SK-N-MC (cell line): ENCODE results near the gene ACADSB.

Source experiments
- DNase-seq: peaks from one replicate; pipeline ENCODE4 v3.0.0-alpha.2; 2011; ENCODE audit warnings: low read depth, low spot score
- H3K27ac ChIP-seq: fragments of 200-600 bp; sonication (generic); 2 replicates; pipeline ENCODE4 v1.5.1; 2016; ENCODE audit warnings: mixed run types
- H3K36me3 ChIP-seq: fragments of 200-600 bp; sonication (generic); 2 replicates; pipeline ENCODE4 v1.6.1; 2017; ENCODE audit warnings: antibody characterized with exemption, low read length, mixed read lengths; ENCODE audit not compliant: insufficient read depth
- H3K4me3 ChIP-seq: fragments of 200-600 bp; sonication (generic); 2 replicates; pipeline ENCODE4 v1.5.1; 2016
- H3K9ac ChIP-seq: fragments of 200-600 bp; sonication (generic); 2 replicates; pipeline ENCODE4 v1.8.0; 2017; ENCODE audit warnings: mixed run types, mixed read lengths; ENCODE audit not compliant: insufficient read length
- H3K9me3 ChIP-seq: fragments of 200-600 bp; sonication (generic); 2 replicates; pipeline ENCODE4 v1.6.1; 2017; ENCODE audit warnings: low read depth, mild to moderate bottlenecking, antibody characterized with exemption, low read length, moderate library complexity, mixed read lengths
- EZH2 ChIP-seq: fragments of 200-600 bp; sonication (generic); IDR thresholded peaks from one replicate; pipeline ENCODE4 v1.6.1; 2017; ENCODE audit warnings: antibody characterized with exemption
- FOXP2 ChIP-seq: optimal IDR thresholded peaks from 2 replicates; pipeline ENCODE3; 2011; ENCODE audit warnings: mild to moderate bottlenecking, moderate library complexity; ENCODE audit not compliant: insufficient read depth; ENCODE audit errors: extremely low read length, control extremely low read depth
- POLR2AphosphoS5 ChIP-seq: IDR thresholded peaks from 2 replicates; pipeline ENCODE4 v1.6.1; 2012; ENCODE audit warnings: mild to moderate bottlenecking, low read depth, low read length, borderline replicate concordance

Gene ACADSB

GRCh38 chr10:123019941-123020703, 11.3 kb downstream of the ACADSB start:
- DNase-seq = no peak

DNA sequence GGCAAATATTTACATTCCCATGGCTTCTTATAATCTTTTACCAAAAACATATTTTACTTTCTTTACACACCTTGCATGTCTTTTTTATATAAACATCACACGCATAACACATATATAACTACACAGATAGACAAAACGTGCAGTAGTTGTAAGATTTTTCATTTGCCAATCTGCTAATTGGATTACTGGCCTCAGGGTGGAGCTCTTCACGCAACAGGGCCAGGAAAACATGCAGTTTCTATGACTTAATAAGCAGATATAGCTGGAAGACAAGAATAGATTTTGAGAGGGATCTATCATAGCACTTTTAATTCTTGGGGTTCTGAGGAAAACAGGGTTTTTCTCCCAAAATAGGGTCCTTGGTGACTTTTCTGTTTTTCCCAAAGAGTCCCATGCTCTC, 12.7 kb downstream of the ACADSB start:
- DNase-seq = no peak
- H3K36me3 ChIP-seq = no peaks in the 10 kb centered on the region
- H3K9ac ChIP-seq = no peak overlapping the region
- H3K4me3 ChIP-seq = no peak overlapping the region
- TF ChIP-seq POLR2AphosphoS5 = no peak
- H3K27ac ChIP-seq = no peak overlapping the region
- H3K9me3 ChIP-seq = no peaks in the 10 kb centered on the region

More at GRCh38 chr10:123019941-123020703, 11.3 kb downstream of the ACADSB start:
- TF ChIP-seq POLR2AphosphoS5 = no peak
- no peak for TF ChIP-seq FOXP2
- TF ChIP-seq EZH2 = no peak
- no peak overlapping the region for H3K4me3 ChIP-seq
- H3K36me3 ChIP-seq = no peaks in the 10 kb centered on the region
- no peaks in the 10 kb centered on the region for H3K9me3 ChIP-seq
- no peak overlapping the region for H3K27ac ChIP-seq
- no peak overlapping the region for H3K9ac ChIP-seq

GRCh38 chr10:123024540-123024939, 15.7 kb downstream of the ACADSB start:
- no peak for DNase-seq
- H3K9ac ChIP-seq = no peak overlapping the region
- no peaks in the 10 kb centered on the region for H3K9me3 ChIP-seq
- no peak overlapping the region for H3K4me3 ChIP-seq
- TF ChIP-seq POLR2AphosphoS5 = no peak
- TF ChIP-seq EZH2 = no peak
- no peak for TF ChIP-seq FOXP2
- H3K36me3 ChIP-seq = no peaks in the 10 kb centered on the region
- no peak overlapping the region for H3K27ac ChIP-seq

- no peak for TF ChIP-seq POLR2AphosphoS5
- no peak for DNase-seq
- Histone ChIP-seq H3K27ac (no peak overlapping the region), H3K9ac (no peak overlapping the region), H3K36me3 (no peaks in the 10 kb centered on the region), H3K4me3 (no peak overlapping the region), H3K9me3 (no peaks in the 10 kb centered on the region)
Observed at GRCh38 chr10:123026302-123026701, 17.5 kb downstream of the ACADSB start.

DNA sequence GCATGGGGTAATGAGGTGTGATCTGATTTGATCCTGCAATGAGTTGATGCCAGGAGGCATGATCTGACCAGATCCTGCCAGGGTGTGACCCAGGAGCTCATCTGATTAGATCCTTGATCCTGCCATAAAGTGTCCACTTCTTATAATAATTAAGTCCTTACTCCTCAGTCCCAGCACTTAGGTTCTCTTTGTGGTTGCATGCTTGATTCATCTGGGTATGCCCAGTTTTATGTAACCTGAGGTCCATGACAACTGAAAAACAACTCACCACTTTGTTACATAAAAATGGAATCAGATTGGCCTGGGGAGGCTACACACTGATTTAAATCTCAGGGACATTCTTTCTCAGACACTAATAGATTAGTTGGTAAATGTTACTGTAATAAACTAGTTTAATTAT, 19.1 kb downstream of the ACADSB start:
- TF ChIP-seq POLR2AphosphoS5 = no peak
- TF ChIP-seq EZH2 = no peak
- no peak for TF ChIP-seq FOXP2
- H3K9ac ChIP-seq = no peak overlapping the region
- no peaks in the 10 kb centered on the region for H3K36me3 ChIP-seq
- H3K27ac ChIP-seq = no peak overlapping the region
- no peak for DNase-seq
- no peak overlapping the region for H3K4me3 ChIP-seq
- no peaks in the 10 kb centered on the region for H3K9me3 ChIP-seq

- no peak for DNase-seq
- TF ChIP-seq POLR2AphosphoS5 (no peak), EZH2 (no peak), FOXP2 (no peak)
- no peak overlapping the region for H3K27ac ChIP-seq
- no peak overlapping the region for H3K9ac ChIP-seq
- no peaks in the 10 kb centered on the region for H3K9me3 ChIP-seq
- H3K36me3 ChIP-seq = no peaks in the 10 kb centered on the region
- H3K4me3 ChIP-seq = no peak overlapping the region
Observed at GRCh38 chr10:123031124-123031523, 22.3 kb downstream of the ACADSB start.

DNA sequence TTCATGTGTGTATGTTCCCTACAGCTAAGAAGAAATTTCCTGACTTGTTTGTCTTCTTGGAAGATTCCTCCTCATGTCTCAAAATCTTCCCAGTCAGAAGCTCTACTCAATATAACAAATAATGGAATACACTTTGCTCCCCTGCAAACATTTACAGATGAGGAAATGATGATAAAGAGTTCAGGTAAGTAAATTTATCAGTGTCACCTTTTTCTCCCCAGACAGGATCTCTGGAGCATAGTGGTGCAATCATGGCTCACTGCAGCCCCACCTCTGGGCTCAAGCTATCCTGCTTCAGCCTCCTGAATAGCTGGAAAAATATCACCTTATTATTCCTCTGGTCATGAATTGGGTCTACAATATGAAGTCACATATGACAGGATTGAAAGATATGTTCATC, 25.5 kb downstream of the ACADSB start:
- H3K4me3 ChIP-seq = no peak overlapping the region
- no peaks in the 10 kb centered on the region for H3K9me3 ChIP-seq
- no peak overlapping the region for H3K27ac ChIP-seq
- TF ChIP-seq EZH2 = no peak
- no peak for TF ChIP-seq FOXP2
- TF ChIP-seq POLR2AphosphoS5 = no peak
- no peak for DNase-seq
- H3K36me3 ChIP-seq = no peaks in the 10 kb centered on the region
- H3K9ac ChIP-seq = no peak overlapping the region

DNA sequence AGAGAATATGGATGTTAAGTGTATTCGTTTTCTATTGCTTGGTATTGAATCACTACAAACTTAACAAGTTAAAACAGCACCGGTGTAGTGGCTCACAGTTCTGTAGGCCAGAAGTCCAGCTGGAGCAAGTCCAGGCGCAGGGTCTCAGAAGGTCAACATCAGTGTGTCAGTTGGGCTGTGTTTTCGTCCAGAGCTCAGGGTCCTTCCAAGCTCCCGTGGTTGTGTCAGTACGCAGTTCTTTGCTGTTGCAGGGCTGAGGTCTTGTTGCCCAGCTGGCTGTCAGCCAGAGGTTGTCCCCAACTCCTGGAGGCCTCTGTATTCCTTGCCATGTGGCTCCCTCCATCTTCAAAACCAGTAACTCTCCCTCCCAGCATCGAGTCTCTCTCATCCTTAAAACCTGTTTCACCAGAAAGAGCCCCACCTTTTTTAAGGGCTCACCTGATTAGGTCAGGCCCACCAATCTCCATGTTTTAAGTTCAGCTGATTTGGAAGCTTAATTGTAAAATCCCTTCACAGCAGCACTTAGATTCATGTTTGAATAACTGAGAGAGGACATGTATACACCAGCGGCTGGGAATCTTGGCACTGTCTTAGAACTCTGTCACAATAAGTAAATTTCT, 26.8 kb downstream of the ACADSB start:
- Histone ChIP-seq H3K27ac (no peak overlapping the region), H3K4me3 (no peak overlapping the region), H3K36me3 (no peaks in the 10 kb centered on the region), H3K9me3 (no peaks in the 10 kb centered on the region), H3K9ac (no peak overlapping the region)
- TF ChIP-seq FOXP2 (no peak), POLR2AphosphoS5 (no peak), EZH2 (no peak)
- DNase-seq = no peak

- Histone ChIP-seq H3K36me3 (no peaks in the 10 kb centered on the region), H3K27ac (no peak overlapping the region), H3K4me3 (no peak overlapping the region), H3K9ac (no peak overlapping the region), H3K9me3 (no peaks in the 10 kb centered on the region)
- no peak for TF ChIP-seq FOXP2
- no peak for TF ChIP-seq POLR2AphosphoS5
- TF ChIP-seq EZH2 = no peak
- DNase-seq = no peak
Observed at GRCh38 chr10:123038782-123039631, 30.2 kb downstream of the ACADSB start.
